IPS-18c (cell line): Measurements from ENCODE around the gene CDC34.

Experiments
- H3K4me3 ChIP-seq: 2 replicates; pipeline ENCODE4 v1.7.0; 2013; ENCODE audit warnings: low read depth, mild to moderate bottlenecking, low read length, moderate library complexity; ENCODE audit not compliant: insufficient read depth
- H3K9me3 ChIP-seq: one replicate; pipeline ENCODE4 v1.6.1; 2013; ENCODE audit warnings: mild to moderate bottlenecking, low read length, moderate library complexity; ENCODE audit not compliant: control insufficient read depth, insufficient read depth

CDC34 gene

GRCh38 chr19:585551-586110 is 54.1 kb downstream of the CDC34 start:
- Histone ChIP-seq H3K9me3 (no peaks in the 10 kb centered on the region), H3K4me3 (no peak overlapping the region)

GRCh38 chr19:588093-588740 is 56.7 kb downstream of the CDC34 start:
- H3K4me3 ChIP-seq = no peak overlapping the region
- H3K9me3 ChIP-seq = no peaks in the 10 kb centered on the region

GRCh38 chr19:588741-589692 is 57.5 kb downstream of the CDC34 start:
- Histone ChIP-seq H3K4me3 (peak overlapping the region; percentile 40; the same call in 1 of the 2 replicates), H3K9me3 (no peaks in the 10 kb centered on the region)

- peak within 1 kb of the TSS; percentile 40 for H3K4me3 ChIP-seq
Observed at GRCh38 chr19:589693-590395, 58.3 kb downstream of the CDC34 start, which contains the start of gene HCN2. TSS of gene HCN2 (plus strand) at chr19:589881. CDS start at chr19:589946, 65 bp downstream.

GRCh38 chr19:590396-590745 is 58.8 kb downstream of the CDC34 start:
- Histone ChIP-seq H3K9me3 (no peaks in the 10 kb centered on the region), H3K4me3 (peak overlapping the region; percentile 36)

More at GRCh38 chr19:589693-590395, 58.3 kb downstream of the CDC34 start, which contains the start of gene HCN2:
- H3K9me3 ChIP-seq = no peaks in the 10 kb centered on the region

GRCh38 chr19:590750-591098 is 59.2 kb downstream of the CDC34 start:
- 0 out of 2 replicates have a peak overlapping the region, but pooled peaks have one; percentile 36 for H3K4me3 ChIP-seq
- H3K9me3 ChIP-seq = no peaks in the 10 kb centered on the region

- Histone ChIP-seq H3K9me3 (no peaks in the 10 kb centered on the region), H3K4me3 (no peak overlapping the region)
Observed at GRCh38 chr19:591099-591958, 59.8 kb downstream of the CDC34 start.
